Activated naive CD8-positive, alpha-beta T cell treated with anti-CD3 and anti-CD28 coated beads, Interleukin-2, amount 50 U/mL, for 24 hours (primary cell): ENCODE measurements around the gene GNG13.

Experiments used
- ATAC-seq: fragments of 150-1000 bp; cut with Tn5 transposase; one replicate; pipeline ENCODE4 v1.10.0; 2021
- DNase-seq: peaks from one replicate; pipeline ENCODE4 v3.0.0; 2021
- H3K27ac Mint-ChIP-seq: one replicate; pipeline ENCODE4 v1.8.0; 2021; ENCODE audit warnings: mild to moderate bottlenecking, mixed read lengths
- H3K27me3 Mint-ChIP-seq: one replicate; pipeline ENCODE4 v1.8.0; 2021; ENCODE audit warnings: mixed read lengths
- H3K36me3 Mint-ChIP-seq: one replicate; pipeline ENCODE4 v1.8.0; 2021; ENCODE audit warnings: low read depth, mixed read lengths
- H3K4me1 Mint-ChIP-seq: one replicate; pipeline ENCODE4 v1.8.0; 2021; ENCODE audit warnings: mixed read lengths
- H3K4me3 Mint-ChIP-seq: one replicate; pipeline ENCODE4 v1.8.0; 2021; ENCODE audit warnings: mild to moderate bottlenecking, moderate library complexity, mixed read lengths
- H3K9me3 Mint-ChIP-seq: one replicate; pipeline ENCODE4 v1.8.0; 2021; ENCODE audit warnings: mixed read lengths

The GNG13 gene

GRCh38 chr16:799948-800833 is at the start of gene GNG13:
TSS of gene GNG13 (minus strand) at chr16:800734. CDS start at chr16:799077, 1,657 bp downstream.
- no peak for ATAC-seq
- H3K9me3 Mint-ChIP-seq = no peaks in the 10 kb centered on the region
- no peak for DNase-seq
- H3K27ac Mint-ChIP-seq = no peak within 1 kb of the TSS
- peaks cover 2% of the 10 kb centered on the region for H3K27me3 Mint-ChIP-seq
- no peaks in the 10 kb centered on the region for H3K4me1 Mint-ChIP-seq
- no peak within 1 kb of the TSS for H3K4me3 Mint-ChIP-seq
- peaks cover 10% of the 10 kb centered on the region for H3K36me3 Mint-ChIP-seq

GRCh38 chr16:848510-849253 is 48.1 kb upstream of the GNG13 start:
- H3K4me3 Mint-ChIP-seq = no peak overlapping the region

GRCh38 chr16:847681-848445 is 47.3 kb upstream of the GNG13 start:
- Mint-ChIP-seq H3K36me3 (no peaks in the 10 kb centered on the region), H3K27me3 (no peaks in the 10 kb centered on the region), H3K9me3 (no peaks in the 10 kb centered on the region), H3K27ac (no peak overlapping the region), H3K4me1 (no peaks in the 10 kb centered on the region), H3K4me3 (no peak overlapping the region)
- DNase-seq = no peak
- ATAC-seq = no peak

More at GRCh38 chr16:848510-849253, 48.1 kb upstream of the GNG13 start:
- no peak for DNase-seq
- no peaks in the 10 kb centered on the region for H3K36me3 Mint-ChIP-seq
- H3K27me3 Mint-ChIP-seq = no peaks in the 10 kb centered on the region
- H3K4me1 Mint-ChIP-seq = no peaks in the 10 kb centered on the region
- ATAC-seq = no peak
- no peak overlapping the region for H3K27ac Mint-ChIP-seq
- no peaks in the 10 kb centered on the region for H3K9me3 Mint-ChIP-seq

- no peaks in the 10 kb centered on the region for H3K36me3 Mint-ChIP-seq
- H3K9me3 Mint-ChIP-seq = no peaks in the 10 kb centered on the region
- H3K27me3 Mint-ChIP-seq = no peaks in the 10 kb centered on the region
- no peak overlapping the region for H3K27ac Mint-ChIP-seq
- DNase-seq (no peak), ATAC-seq (no peak)
- H3K4me3 Mint-ChIP-seq = no peak overlapping the region
- H3K4me1 Mint-ChIP-seq = no peaks in the 10 kb centered on the region
These were observed 46.6 kb upstream of the GNG13 start for GRCh38 chr16:847151-847550.

GRCh38 chr16:845351-845745 is 44.8 kb upstream of the GNG13 start:
- no peaks in the 10 kb centered on the region for H3K36me3 Mint-ChIP-seq
- ATAC-seq (no peak), DNase-seq (no peak)
- no peaks in the 10 kb centered on the region for H3K9me3 Mint-ChIP-seq
- H3K27me3 Mint-ChIP-seq = no peaks in the 10 kb centered on the region
- H3K27ac Mint-ChIP-seq = no peak overlapping the region
- H3K4me3 Mint-ChIP-seq = no peak overlapping the region
- H3K4me1 Mint-ChIP-seq = no peaks in the 10 kb centered on the region

GRCh38 chr16:844638-845350 is 44.3 kb upstream of the GNG13 start:
- Mint-ChIP-seq H3K27me3 (no peaks in the 10 kb centered on the region), H3K27ac (no peak overlapping the region), H3K36me3 (no peaks in the 10 kb centered on the region), H3K4me1 (no peaks in the 10 kb centered on the region), H3K9me3 (no peaks in the 10 kb centered on the region), H3K4me3 (no peak overlapping the region)
- no peak for ATAC-seq
- no peak for DNase-seq

GRCh38 chr16:843771-844170 is 43.2 kb upstream of the GNG13 start:
- Mint-ChIP-seq H3K4me3 (no peak overlapping the region), H3K27me3 (no peaks in the 10 kb centered on the region), H3K9me3 (no peaks in the 10 kb centered on the region), H3K36me3 (no peaks in the 10 kb centered on the region), H3K4me1 (no peaks in the 10 kb centered on the region), H3K27ac (no peak overlapping the region)
- no peak for DNase-seq
- ATAC-seq = no peak

GRCh38 chr16:842711-843560 is 42.4 kb upstream of the GNG13 start:
- Mint-ChIP-seq H3K4me1 (no peaks in the 10 kb centered on the region), H3K36me3 (peaks cover 1% of the 10 kb centered on the region), H3K27me3 (peaks cover 2% of the 10 kb centered on the region), H3K4me3 (no peak overlapping the region), H3K9me3 (no peaks in the 10 kb centered on the region), H3K27ac (no peak overlapping the region)
- no peak for DNase-seq
- no peak for ATAC-seq

- Mint-ChIP-seq H3K36me3 (peaks cover 2% of the 10 kb centered on the region), H3K27ac (no peak overlapping the region), H3K4me3 (no peak overlapping the region)
These were observed 41.5 kb upstream of the GNG13 start for GRCh38 chr16:842061-842476.

GRCh38 chr16:841455-842060 is 41.0 kb upstream of the GNG13 start:
- H3K4me3 Mint-ChIP-seq = no peak overlapping the region
- peaks cover 2% of the 10 kb centered on the region for H3K27me3 Mint-ChIP-seq
- DNase-seq = no peak
- H3K4me1 Mint-ChIP-seq = no peaks in the 10 kb centered on the region
- H3K27ac Mint-ChIP-seq = no peak overlapping the region
- no peak for ATAC-seq
- peaks cover 2% of the 10 kb centered on the region for H3K36me3 Mint-ChIP-seq
- no peaks in the 10 kb centered on the region for H3K9me3 Mint-ChIP-seq

More at GRCh38 chr16:842061-842476, 41.5 kb upstream of the GNG13 start:
- peaks cover 2% of the 10 kb centered on the region for H3K27me3 Mint-ChIP-seq
- DNase-seq (no peak), ATAC-seq (no peak)
- H3K4me1 Mint-ChIP-seq = no peaks in the 10 kb centered on the region
- no peaks in the 10 kb centered on the region for H3K9me3 Mint-ChIP-seq

- DNase-seq (no peak), ATAC-seq (no peak)
- no peak overlapping the region for H3K27ac Mint-ChIP-seq
- no peak overlapping the region for H3K4me3 Mint-ChIP-seq
- H3K4me1 Mint-ChIP-seq = no peaks in the 10 kb centered on the region
- peaks cover 2% of the 10 kb centered on the region for H3K27me3 Mint-ChIP-seq
- peaks cover 5% of the 10 kb centered on the region for H3K9me3 Mint-ChIP-seq
- peaks cover 2% of the 10 kb centered on the region for H3K36me3 Mint-ChIP-seq
These were observed 40.3 kb upstream of the GNG13 start for GRCh38 chr16:840561-841454.

- no peak overlapping the region for H3K4me3 Mint-ChIP-seq
- H3K27ac Mint-ChIP-seq = no peak overlapping the region
- no peak for ATAC-seq
- peaks cover 5% of the 10 kb centered on the region for H3K9me3 Mint-ChIP-seq
- DNase-seq = no peak
- H3K4me1 Mint-ChIP-seq = no peaks in the 10 kb centered on the region
- peaks cover 2% of the 10 kb centered on the region for H3K36me3 Mint-ChIP-seq
- peaks cover 2% of the 10 kb centered on the region for H3K27me3 Mint-ChIP-seq
These were observed 39.3 kb upstream of the GNG13 start for GRCh38 chr16:839643-840408.
